Stimulated activated CD4-positive, alpha-beta T cell treated with anti-CD3 and anti-CD28 coated beads, TNF-alpha, amount 100 ng/mL, for 1 hour (primary cell): ENCODE data around the gene TEKT3.

ENCODE experiments used
- DNase-seq, 3 donors: peaks; one replicate each; pipeline ENCODE4 v3.0.0-alpha.2; 2020; ENCODE audit warnings: low read depth in 3 of 3, low spot score in 1 of 3

TEKT3 gene

DNA sequence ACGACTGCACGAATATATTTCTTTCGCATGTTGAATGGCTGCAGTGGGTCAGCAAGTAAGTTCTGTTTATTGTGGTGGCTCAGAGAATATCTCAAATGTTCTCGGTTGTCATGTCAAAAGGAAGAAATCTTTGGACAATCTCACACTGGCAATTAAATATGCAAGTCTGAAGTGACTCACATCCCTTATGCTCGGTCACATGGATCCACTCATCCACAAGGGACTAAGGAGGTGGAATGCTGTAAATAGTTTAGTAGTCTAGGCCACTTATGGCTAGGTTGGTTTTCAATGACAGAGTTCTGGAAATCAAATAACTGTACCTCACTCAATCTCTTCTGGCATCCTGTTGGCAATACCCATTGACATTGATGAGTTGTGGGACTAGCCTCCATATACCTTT lies 43.2 kb downstream of the TEKT3 start:
- no peak for DNase-seq

DNA sequence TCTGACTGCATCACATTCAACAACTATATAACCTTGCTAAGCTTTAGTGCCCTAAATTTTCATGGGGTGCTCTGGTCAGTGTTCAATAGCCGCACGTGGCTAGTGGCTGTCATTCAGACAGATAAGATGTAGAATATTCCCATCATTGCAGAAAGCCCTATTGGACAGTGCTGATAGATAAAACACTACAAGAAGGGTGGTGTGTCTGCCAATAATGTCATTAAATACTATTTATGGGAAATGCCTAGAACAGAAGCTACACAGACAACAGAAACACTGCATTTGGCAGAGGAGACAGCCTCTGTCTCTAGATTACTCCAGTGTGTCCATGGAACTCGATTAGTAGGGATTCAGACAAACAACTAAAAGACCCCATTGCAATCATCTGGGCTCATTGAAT lies 47.8 kb downstream of the TEKT3 start:
- DNase-seq = no peak

DNA sequence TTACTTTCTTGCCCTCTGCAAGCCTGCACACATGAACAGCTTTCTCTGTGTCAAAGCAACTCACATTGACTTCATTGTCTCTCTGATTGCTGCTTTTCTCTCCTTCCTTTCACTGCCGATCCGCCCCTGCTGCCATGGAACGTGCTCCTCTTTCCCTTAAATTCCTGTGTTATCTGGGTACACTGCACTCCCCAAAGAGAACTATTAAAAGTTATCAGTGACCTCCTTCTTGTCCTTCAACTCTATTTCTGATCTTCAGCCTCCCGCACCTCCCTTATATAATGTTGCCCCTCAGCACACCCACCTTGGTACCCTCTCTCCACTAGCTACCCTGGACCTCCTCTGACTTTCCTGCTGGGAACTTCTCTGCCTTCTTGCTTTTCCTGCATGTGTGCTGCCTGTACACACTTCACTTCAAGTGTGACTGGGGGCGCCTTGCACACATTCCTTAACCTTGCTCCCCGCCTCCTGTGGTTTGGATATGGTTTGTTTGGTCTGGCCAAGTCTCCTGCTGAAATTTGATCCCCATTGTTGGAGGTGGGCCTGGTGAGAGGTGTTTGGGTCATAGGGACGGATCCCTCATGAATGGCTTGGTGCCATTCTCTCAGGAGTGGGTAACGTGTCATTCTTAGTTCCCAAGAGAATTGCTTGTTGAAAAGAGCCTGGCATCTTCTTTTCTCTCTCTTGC lies 49.6 kb downstream of the TEKT3 start:
- DNase-seq = no peak

DNA sequence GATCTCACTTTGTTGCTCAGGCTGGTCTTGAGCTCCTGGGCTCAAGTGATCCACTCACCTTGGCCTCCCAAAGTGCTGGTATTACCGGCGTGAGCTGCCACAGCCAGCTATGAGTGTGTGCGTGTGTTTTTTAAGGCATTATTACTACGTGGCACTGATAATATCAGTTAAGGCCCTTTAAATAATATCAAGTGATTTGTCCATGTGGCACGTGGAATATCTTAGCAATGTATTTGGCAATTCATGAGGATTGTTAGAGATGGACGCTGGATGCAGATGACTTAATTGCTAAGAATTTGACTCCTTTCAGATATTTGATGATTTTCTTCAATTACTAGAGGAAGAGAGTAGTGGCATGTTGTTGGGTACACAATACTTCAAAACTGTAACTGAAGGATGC lies 50.8 kb downstream of the TEKT3 start:
- DNase-seq = no peak

DNA sequence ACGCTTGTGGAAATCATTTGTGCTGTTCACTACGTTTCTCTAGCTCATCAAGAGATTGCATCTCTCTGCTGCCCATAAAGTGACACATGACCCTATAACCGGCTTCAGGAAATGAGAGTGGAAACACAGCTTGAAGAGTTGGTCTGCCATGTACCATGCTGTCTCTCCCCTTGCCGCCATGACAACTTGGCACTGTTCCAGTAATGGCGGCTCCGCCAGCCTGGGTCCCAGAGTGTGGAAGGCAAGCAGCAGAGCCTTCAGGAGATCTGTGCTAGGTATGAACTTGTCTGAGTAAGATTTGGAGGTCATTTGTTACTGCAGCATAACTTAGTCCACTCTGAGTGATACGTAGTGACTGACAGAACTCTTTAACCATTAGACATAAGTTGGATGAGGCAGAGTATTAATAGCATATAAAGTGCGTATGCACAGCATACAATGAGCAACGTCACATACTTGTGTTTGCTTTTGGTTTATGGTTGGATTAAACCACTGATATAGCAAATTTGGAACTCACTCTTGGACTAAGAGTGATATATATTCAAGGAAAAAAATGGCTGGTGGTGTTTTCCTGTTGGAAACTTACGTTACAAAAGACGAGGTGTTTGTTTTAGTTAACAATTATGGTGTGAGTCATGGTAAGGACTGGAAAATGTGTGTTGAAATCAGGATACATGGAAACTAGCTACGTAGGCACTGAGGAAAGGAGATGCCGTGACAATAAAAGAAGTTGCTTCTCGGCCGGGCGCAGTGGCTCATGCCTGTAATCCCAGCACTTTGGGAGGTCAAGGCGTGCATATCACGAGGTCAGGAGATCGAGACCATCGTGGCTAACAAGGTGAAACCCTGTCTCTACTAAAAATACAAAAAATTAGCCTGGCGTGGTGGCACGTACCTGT lies 51.9 kb downstream of the TEKT3 start:
- DNase-seq = no peak

DNA sequence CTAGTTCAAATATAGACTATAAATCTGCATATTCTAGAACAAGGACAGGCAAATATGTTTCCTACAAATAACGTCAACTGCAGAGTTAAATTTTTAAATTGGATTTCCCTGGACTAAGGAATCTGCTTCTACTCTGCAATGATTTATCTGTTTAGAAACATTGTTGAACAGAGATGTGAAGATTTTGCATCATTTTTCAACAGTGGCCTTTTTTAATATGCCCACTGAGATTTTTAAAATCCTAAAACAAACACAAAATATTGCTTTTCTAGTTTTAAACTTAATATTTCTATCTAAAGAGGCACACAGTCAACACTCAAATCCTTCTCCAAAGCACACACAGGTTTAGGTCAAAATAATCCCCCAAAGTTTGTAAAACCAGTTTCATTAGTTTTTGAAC lies 52.5 kb downstream of the TEKT3 start:
- DNase-seq = no peak

DNA sequence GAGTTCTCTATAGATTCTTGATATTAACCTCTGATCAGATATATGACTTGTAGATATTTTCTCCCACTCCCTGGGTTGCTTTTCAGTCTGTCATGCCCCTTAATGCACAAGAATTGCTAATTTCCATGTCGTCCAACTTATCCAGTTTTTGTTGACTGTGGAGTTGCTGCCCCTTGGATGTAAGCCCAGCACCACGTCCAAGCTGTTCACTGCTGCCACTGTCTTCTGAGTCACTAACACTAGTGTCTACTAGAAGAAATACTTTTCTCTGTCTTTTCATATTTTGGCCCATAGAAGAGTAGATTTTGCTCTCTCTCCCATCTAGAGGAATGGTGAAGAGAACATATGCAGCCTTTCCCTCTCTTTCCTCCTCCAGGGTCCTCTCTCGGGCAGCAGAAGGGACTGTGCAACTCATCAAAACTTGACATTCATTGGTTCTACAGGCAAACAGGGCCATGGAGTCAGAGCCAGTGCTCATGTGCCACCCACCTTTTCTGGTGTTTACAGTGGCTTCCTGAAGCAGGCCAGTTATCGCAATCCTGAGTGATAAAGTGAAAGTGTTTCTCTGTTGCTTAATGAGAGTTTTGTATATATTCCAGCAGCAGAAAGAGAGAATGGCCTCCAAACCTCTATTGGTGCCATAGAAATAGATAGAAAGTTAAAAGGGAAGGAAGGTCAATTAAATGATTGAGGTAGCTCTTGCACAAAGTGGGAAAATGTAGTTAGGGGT lies 53.7 kb downstream of the TEKT3 start:
- no peak for DNase-seq

DNA sequence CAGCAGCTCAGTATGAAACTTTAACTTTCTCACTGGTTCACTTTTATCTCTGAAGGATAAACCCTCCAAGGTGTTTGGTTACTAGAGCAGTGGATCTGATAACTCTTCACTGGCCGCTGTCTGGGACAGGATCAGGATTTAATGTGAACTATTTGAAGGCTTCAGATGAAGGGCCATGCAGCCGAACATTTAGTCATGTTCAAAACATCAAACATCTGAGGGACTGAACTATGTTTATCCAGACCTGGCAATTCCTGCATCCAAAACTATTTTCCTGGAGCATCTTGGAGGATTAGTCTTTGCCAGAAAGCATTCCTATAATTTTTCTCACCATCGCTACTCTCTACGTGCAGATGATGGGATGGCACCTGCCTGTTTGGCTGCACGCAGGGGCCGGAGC lies 55.9 kb downstream of the TEKT3 start:
- no peak for DNase-seq

DNA sequence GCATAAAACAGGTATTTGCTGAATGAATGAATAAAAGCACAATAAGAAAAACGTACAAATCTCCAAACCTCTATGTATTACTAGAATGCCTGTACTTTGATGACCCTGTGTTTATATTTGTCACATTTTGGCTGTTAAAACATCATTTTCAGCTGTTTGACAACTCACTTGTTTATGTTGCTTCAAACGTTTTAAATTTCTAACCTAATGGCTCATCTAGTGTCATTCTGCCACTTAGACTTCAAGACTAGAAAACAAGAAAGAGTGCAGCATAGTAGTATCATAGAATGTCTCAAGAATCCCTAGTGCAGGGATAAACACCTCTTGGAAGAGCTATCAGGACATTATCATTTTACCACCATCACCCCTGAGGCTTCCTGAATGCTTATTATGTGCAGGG lies 56.9 kb downstream of the TEKT3 start:
- DNase-seq = no peak

DNA sequence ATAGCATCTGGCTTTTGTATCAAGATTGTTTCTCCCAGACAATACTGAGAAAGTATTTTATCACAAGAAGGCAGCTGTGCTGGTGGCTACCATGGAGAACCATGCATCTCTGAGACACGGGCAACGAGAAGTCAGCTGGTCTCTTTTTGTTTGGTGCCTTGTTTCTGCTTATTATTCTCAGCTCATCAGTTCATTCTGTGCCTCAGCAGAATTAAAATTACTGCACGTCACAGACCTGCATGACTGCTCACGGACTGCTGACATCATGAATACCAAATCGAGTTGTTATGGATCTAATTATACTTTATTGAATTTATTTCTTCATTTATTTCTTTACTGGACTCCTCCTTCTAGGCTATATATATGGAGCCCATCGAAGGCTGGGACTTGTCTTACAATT lies 57.3 kb downstream of the TEKT3 start:
- no peak for DNase-seq

DNA sequence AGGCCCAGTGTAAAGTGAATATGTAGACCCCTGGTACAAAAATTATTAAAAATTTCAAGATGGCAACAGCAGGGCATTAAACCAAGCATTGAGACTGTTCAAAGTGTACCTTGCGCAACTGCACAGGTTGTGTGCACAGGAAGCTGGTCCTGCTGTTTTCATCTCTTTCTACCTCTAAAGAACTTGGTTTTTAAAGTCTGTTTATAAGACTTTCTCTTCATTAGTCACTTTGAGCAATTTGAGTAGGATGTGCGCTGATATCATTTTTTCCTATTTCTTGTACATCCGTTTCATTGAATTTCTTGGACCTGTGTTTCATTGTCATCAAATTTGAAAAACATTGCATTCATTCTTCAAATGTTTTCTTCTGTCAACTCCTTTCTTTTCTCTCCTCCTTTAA lies 59.5 kb downstream of the TEKT3 start:
- no peak for DNase-seq

DNA sequence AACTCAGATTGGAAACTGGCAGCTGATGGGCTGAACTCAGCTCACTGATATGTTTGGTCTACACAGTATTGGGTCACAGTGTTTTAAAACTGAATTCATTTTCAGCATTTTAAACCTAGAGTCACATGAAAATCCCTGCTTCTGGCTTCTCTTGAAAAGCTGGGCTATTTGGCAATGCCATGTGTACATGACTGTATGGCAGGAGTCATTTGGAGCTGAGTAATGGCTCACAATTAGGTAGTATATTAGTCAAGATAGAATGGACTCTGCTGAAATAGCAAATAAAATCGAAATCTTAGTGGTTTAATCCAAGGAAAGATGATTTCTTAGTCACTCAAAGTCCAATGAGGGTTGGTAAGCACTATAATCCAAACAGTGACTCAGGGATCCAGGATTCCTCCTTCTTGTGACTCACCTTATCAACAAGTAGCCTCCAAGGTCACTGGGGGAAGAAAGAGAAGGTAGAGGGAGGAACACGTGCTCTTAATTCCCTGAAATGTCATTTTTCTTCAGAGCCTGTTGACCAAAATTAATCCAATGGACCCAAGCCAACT lies 62.4 kb downstream of the TEKT3 start:
- DNase-seq = no peak

DNA sequence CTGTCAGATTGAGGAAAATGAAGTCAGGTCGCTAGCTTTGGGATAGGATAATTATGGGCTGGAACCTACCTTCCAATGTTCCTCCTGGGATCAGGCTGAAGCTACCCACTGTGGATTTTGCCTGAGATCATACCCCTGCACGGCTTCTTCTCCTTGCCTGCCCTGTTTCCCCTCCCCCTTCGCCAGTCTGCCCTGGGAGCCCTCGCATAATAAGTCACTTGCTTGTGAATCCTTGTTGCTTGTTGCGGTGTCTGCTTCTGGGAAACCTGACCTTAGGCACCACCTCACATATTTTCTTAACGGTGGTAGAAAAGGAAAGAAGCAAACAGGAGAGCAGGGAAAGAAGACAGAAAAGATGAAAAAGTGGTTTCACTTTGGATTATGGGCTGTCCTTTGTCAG lies 63.0 kb downstream of the TEKT3 start:
- DNase-seq = no peak

DNA sequence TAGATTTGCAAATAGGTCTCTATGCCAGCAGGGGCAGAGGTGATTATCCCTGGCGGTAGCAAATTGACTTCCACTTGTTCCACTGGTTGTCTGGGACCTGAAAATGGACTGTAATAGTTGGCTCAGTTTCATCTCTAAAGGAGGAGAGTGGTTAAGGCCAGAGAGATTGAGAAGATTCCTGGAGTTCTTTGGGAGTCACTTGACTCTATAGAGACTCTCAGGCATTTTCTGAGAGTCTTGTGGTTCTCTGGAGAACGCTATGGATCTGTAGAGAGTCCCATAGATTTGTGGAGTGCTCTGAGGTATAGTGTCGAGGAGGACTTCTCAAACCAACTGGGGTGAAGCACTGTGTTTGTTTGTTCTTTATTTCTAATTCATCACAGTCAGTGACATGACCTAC lies 67.4 kb downstream of the TEKT3 start:
- no peak for DNase-seq

DNA sequence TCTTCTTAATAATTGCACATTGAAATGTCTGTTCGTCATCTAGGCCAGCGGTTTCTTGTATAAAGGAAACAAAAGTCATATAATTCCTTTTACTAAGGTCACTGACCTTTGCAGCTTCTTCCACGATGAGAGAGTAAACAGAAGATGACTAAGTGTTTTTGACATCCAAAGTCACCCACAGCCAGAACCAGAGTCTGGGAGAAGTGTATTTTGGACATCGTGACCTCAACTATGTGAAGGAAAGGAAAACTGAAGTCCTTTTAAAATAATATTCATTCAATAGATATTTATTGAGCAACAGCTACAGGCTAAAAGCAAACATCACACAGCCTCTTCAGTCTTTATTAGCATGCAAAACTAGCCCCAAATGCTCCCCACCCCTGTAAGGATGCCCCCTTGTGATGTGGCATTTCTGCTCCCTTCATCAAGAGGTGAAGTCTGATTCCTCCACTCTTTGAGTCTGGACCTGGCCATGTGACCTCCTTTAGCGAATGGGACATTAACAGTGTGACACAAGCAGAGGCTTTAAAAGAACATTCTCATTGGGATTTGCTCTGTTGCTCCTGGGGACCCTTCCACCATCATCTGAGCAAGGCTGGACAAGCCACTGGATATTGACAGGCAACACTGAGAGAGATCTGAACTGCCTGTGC lies 68.1 kb downstream of the TEKT3 start:
- DNase-seq = no peak

DNA sequence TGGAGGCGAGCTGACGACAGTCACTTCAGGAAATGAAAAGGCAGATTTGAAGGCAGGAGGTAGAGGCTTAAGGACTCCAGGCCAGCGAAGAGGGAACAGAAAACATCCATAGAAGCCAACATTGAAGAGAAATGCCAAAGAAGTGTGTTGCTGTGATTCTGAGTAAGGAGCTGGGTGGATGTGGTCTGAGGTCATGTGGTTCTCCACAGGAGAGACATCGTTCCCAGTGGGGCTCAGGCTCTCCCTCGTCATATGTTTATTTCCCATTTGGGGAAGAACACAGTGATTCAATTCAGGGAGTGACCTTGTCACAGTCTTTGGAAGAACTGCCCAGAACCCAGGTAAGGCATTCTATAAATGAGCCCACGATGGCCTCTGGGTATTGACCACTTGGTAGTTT lies 69.7 kb downstream of the TEKT3 start:
- no peak for DNase-seq

DNA sequence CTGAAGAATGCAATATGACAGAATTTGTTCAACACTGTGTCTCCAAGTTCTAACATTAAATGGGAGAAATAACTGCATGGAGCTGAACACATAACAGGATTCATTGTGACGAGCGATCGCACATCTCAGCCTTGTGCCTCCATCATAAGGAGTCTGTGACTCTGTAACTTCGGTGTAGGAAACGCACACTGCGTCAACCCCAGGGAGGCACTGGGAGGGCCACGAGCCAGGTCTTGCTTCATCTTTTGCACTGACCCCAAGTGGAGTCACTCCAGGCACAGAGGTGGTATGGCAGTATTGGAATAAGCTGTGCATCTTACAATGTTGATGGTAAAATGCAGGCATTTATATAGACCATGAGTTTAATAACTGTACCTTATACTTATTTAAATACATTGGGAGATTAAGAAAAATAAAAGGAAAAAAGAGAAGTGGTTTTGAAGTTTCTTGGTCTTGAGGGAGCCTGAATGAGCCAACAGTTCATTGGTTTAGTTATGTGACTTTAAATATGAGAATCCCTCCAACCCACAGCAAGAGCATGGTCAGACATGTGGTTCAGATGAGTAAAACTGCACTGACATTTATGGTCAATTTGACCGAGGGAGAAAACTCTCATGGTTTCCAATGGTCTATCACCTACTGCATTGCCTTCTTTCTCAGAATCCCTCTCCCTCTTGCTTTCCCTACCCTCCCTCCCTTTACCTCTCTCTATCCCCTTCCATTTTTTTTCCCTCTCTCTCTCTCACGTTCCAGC lies 70.6 kb downstream of the TEKT3 start:
- DNase-seq = no peak

DNA sequence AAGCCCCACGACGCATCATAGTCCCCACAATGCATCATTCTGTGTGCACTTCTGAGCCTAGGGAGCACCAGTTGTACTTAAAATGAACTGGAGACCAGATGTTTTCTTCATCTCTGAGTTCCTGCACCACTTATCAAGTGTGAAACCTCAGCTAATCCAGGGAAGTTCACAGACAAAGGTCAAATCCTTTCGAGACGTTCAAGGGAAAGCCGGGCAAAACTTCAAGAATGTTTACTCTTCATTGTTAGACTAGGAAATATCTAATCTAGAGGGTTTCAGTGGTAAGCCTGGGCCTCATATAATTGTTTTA lies 71.7 kb downstream of the TEKT3 start:
- no peak for DNase-seq

DNA sequence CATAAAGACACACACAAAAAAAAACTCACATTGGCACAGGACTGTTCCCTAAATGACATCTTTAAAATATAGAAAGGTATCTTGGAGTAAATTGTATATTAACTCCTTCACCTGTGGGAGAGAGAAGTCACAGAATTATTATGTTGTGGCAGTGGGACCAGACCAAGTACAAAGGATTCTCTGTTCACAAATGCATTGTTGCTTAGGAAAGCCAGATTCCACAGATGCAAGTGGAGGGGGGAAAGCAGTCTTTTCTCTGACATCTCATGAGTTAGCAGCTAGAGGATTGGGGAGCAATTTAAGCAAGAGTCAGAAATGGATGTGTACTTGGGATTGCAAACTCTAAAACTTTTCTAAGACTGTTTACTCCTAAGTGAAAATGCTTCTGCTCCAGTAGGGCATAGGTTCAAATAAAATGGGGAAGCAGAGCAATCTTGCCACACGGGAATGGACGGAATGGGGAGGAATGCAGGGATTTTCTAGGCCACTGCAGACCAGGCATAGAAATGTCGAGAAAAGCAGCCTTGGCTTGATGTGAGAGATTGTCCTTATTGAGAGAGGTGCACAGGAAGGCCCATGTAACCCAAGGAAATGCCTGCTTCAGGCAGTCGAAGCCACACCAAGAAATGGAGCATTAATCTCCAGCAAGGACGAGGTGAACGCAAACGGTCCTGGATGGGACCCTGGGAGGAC lies 72.2 kb downstream of the TEKT3 start:
- no peak for DNase-seq

DNA sequence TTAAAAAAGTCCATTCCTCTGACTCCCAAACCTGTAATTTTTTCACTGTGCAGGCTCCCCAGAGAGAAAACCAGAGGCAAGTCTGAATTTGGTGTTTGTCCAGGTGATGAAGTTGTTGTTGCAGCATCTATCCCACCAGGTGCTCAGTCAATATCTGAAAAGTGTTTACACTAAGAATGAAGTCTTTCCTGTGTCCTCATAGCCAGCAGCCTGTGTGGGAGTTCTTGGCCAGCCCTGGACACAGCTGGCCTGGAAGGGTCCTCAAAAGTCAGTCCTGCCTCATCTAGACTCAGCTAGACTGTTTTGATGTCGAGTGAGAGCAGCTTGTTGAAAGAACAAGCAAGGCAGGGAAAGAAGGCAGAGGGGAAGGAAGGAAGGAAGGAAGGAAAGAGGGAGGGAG lies 72.9 kb downstream of the TEKT3 start:
- DNase-seq = no peak
